LoVo (cell line): ENCODE results near the gene CAPN8.

ENCODE experiments used
- DNase-seq: peaks from one replicate; pipeline ENCODE4 v3.0.0-alpha.2; 2016; ENCODE audit warnings: low spot score

CAPN8 gene

GRCh38 chr1:223617323-223618070 lies 48.0 kb downstream of the CAPN8 start:
- DNase-seq, result no peak

GRCh38 chr1:223616586-223616985 lies 48.9 kb downstream of the CAPN8 start:
- no peak for DNase-seq

GRCh38 chr1:223611936-223612335 lies 53.6 kb downstream of the CAPN8 start:
- no peak for DNase-seq

GRCh38 chr1:223609977-223610376 lies 55.5 kb downstream of the CAPN8 start:
- no peak for DNase-seq

GRCh38 chr1:223609066-223609465 lies 56.4 kb downstream of the CAPN8 start:
- DNase-seq, result no peak

- no peak for DNase-seq
These were observed 107.0 kb downstream of the CAPN8 start for GRCh38 chr1:223558512-223558911.

DNA sequence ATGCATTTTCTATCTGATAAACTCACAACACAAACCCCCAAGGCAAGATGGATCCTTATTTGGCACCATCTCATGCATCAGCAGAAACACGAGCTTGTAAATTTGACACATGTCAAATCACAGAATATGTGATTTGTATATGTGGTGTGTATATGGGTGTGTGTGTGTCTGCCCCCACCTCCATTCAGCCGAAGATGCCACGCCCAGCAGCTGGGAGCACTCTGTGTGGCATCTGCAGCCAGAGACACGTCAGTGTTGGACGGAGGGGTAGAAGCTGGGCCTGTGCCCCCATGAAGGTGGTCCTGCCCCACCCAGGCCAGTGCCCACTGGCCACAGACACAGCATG lies 108.4 kb downstream of the CAPN8 start:
- no peak for DNase-seq

- DNase-seq, result peak; percentile 59
These were observed 108.9 kb downstream of the CAPN8 start for GRCh38 chr1:223556414-223557129.

DNA sequence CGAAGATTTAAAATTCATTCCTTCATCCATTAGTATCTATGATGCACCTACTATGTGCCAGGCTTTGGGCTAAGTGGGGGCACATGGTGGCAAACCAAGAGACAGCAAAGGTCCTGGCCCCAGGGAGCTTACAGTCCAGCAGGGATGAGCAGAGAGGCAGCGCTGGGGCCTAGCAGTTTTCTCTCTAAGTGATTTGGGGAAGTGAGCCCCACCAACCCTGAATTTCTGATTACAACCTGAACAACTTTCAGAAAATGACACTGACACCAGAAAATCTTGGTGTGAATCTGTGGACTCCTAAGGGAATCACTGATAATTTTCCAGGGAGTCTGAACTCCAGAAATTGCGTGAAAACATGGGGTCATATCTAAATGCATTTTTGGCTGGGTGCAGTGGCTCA lies 111.5 kb downstream of the CAPN8 start:
- no peak for DNase-seq

GRCh38 chr1:223551610-223552009 lies 113.9 kb downstream of the CAPN8 start:
- DNase-seq, result no peak

- DNase-seq, result no peak
These were observed 115.8 kb downstream of the CAPN8 start for GRCh38 chr1:223549740-223550139.

DNA sequence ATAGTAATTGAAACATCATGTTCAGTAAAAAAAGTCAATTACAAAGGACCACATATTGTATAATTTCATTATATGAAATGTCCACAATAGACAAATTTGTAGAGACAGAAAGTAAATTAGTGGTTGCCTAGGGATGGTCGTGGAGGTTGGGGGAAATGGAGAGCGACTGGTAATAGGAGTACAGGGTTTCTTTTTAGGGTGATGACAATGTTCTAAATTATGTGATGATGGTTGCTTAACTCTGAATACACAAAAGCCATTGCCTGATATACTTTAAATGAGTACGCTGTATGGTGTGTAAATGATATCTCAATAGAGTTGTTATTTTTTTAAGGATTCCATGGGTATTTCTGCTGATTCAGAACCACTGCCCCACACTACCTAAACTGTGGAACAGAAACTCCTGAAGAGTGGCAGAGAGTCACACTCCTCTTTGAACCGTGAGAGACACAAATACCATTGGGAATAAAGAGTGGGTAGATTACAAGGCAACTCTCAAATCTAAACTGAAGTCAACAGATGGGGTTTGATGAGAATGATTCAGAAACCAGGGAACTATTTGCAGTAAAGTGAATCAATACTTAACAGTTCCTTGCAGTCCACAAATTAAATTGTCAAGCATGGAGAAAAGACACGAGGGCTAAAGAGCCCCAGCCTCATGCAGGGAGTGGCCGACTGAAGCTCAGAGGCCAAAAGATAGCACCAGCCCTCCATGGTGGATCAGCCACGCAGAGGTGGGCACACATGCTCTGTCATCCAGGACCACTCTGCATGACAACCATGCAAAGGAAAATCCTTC lies 118.0 kb downstream of the CAPN8 start:
- DNase-seq, result no peak

GRCh38 chr1:223545343-223545742 lies 120.2 kb downstream of the CAPN8 start:
- no peak for DNase-seq

- DNase-seq, result no peak
These were observed 121.9 kb downstream of the CAPN8 start for GRCh38 chr1:223543560-223543959.

DNA sequence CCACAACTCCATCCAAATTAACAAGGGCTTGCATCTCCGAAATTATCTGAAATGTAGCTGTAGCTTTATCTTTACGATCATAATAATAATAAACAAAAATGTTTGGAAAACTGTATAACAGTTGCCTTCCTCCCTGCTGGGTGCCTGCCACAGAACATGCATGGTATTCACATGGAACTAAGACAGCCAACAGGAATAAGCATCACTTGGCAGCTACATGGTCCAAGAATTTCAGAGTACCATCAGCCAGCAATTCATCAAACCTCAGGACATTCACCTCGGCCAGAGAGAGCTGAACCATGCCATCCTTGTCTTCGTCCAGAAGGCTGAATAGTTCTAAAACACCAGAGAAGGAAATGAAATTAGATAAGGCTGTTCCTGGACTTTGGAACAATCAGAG lies 122.7 kb downstream of the CAPN8 start:
- no peak for DNase-seq

GRCh38 chr1:223540485-223541106 lies 124.9 kb downstream of the CAPN8 start:
- no peak for DNase-seq

DNA sequence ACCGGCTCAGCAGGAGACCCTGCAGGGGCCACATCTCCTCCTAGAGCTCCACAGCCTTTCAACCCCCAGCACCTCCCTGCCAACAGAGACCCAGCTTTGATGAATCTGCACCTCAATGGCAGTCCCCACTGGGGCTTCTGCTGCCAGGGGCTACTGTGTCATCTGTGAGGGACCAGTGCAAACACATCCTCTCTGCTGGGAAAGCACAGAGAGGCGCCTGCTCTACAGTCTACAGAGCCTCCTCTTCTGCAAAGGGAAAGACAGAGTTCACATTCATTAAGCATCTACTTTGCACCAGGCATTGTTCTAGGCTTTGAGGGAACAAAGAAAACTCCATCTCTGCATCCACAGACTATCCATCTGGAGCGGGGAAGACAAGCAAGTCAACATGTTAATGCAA lies 125.8 kb downstream of the CAPN8 start:
- DNase-seq, result no peak

DNA sequence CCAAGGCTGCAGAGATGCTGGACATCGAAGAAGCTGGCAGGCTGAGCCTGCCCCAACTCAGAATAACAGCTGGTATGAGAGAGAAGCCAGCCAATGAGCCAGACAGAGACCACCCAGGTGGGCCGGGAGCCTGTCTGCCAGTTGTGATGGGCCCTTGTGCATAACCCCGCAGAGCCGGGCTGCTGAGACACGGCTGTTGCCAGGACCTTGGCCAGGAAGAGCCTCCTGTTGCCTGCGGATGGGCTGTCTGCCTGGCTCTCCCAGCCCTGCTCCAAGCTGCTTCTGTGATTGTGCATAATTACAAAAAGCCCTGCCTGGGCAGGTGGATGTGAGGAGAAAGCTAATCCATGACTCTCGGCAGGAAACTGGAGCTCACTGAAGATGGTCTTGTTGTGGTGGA lies 126.5 kb downstream of the CAPN8 start:
- no peak for DNase-seq

- DNase-seq, result no peak
These were observed 130.2 kb downstream of the CAPN8 start for GRCh38 chr1:223535319-223535718.

DNA sequence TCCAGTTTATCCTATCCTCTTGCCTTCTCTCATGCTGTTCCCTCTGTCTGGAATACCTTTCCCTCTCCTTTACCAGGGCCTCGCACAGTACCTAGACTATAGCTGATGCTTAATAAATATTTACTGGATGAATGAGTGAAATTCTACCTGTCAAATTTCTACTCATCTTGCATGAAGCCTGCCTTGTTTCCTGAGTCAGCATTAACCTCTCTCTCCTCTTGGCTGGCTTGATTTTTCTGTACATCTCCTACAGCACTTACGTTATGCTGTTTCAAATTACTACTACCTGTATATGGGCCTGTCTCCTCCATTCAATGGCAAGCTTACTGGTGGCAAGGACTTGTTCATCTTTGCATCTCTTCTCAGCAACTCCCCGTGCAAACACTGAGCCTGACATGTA lies 130.8 kb downstream of the CAPN8 start:
- no peak for DNase-seq

- no peak for DNase-seq
These were observed 131.8 kb downstream of the CAPN8 start for GRCh38 chr1:223533708-223534107.

- DNase-seq, result peak; percentile 25
These were observed 133.7 kb downstream of the CAPN8 start for GRCh38 chr1:223531742-223532341.
